Fibroblast of lung (primary cell): ENCODE measurements around the gene DCPS. TPM values are rescaled to one million over a fixed set of nuclear protein-coding genes. Genes with fewer than 3 reads are reported as not detected.

Experiments
- DNase-seq, 2 donors: peaks; one replicate each; pipeline versions ENCODE4 v3.0.0 to v3.0.0-alpha.2; 2010; ENCODE audit warnings: low read depth in 2 of 2
- H2AFZ ChIP-seq: 2 replicates; pipeline ENCODE4 v1.5.1; 2012; ENCODE audit warnings: low read length, control low read depth, inconsistent platforms
- H3K27ac ChIP-seq: 2 replicates; pipeline ENCODE4 v1.5.1; 2011; ENCODE audit warnings: low read length, control low read depth; ENCODE audit not compliant: insufficient read depth
- H3K27me3 ChIP-seq: 2 replicates; pipeline ENCODE4 v1.5.1; 2011; ENCODE audit warnings: mild to moderate bottlenecking, low read length; ENCODE audit not compliant: control insufficient read depth, insufficient read depth
- H3K36me3 ChIP-seq: 2 replicates; pipeline ENCODE4 v1.5.1; 2011; ENCODE audit warnings: low read length; ENCODE audit not compliant: control insufficient read depth, insufficient read depth
- H3K4me1 ChIP-seq: 2 replicates; pipeline ENCODE4 v1.5.1; 2011; ENCODE audit warnings: low read length; ENCODE audit not compliant: control insufficient read depth, insufficient read depth; ENCODE audit errors: extremely low read depth
- H3K4me2 ChIP-seq: 2 replicates; pipeline ENCODE4 v1.5.1; 2011; ENCODE audit warnings: low read length, control low read depth; ENCODE audit not compliant: insufficient read depth; ENCODE audit errors: extremely low read depth
- H3K4me3 ChIP-seq, 4 experiments: fragments of 200-600 bp in 1 of 4; sonication (generic) in 1 of 4; replicated peaks in 1 of 4; 2 replicates each; pipeline ENCODE4 v1.5.1; 2011 to 2016; ENCODE audit warnings: low read length in 4 of 4, low read depth in 3 of 4, mild to moderate bottlenecking in 3 of 4, control low read depth in 2 of 4, inconsistent platforms in 1 of 4, mixed read lengths in 1 of 4; ENCODE audit not compliant: insufficient read depth in 1 of 4; ENCODE audit errors: control extremely low read depth in 1 of 4
- H3K79me2 ChIP-seq: 2 replicates; pipeline ENCODE4 v1.5.1; 2012; ENCODE audit warnings: mild to moderate bottlenecking, low read length, inconsistent platforms; ENCODE audit not compliant: control insufficient read depth, insufficient read depth
- H3K9ac ChIP-seq: 2 replicates; pipeline ENCODE4 v1.5.1; 2011; ENCODE audit warnings: mild to moderate bottlenecking, low read length, control low read depth; ENCODE audit not compliant: insufficient read depth
- H3K9me3 ChIP-seq: 2 replicates; pipeline ENCODE4 v1.5.1; 2012; ENCODE audit warnings: low read depth, low read length; ENCODE audit not compliant: control insufficient read depth, insufficient read depth
- H4K20me1 ChIP-seq: 2 replicates; pipeline ENCODE4 v1.5.1; 2011; ENCODE audit warnings: low read length; ENCODE audit not compliant: control insufficient read depth, insufficient read depth; ENCODE audit errors: extremely low read depth
- CTCF ChIP-seq, 2 donors: IDR thresholded peaks in 1 of 2; conservative IDR thresholded peaks in 1 of 2; 1 replicate in 1 of 2; 2 replicates in 1 of 2; pipeline ENCODE4 v1.5.1; 2011 to 2012; ENCODE audit warnings: low read length in 2 of 2, control low read depth in 1 of 2, inconsistent platforms in 1 of 2, low read depth in 1 of 2, mild to moderate bottlenecking in 1 of 2
- EZH2 ChIP-seq: IDR thresholded peaks from 2 replicates; pipeline ENCODE4 v1.5.1; 2012; ENCODE audit warnings: low read length, control low read depth, mild to moderate bottlenecking; ENCODE audit errors: missing control alignments
- polyA plus RNA-seq, 2 donors: library from polyadenylated mRNA; depleted of rRNA in 1 of 2; stranded (reverse) in 1 of 2; unstranded in 1 of 2; fragments of >200 nt; gene quantifications; 2 replicates each; pipeline ENCODE4 v1.2.1, GENCODE V29; 2011 to 2012; ENCODE audit warnings: missing spikeins in 1 of 2
- total RNA-seq: library from RNA; depleted of rRNA; stranded (reverse); fragments of >200 nt; gene quantifications from 2 replicates; pipeline ENCODE4 v1.2.1, GENCODE V29; 2014

Gene DCPS
- total and polyA plus RNA-seq, 2 donors (not counting 1 experiment from before 2014, with no cell fraction given) = 13.0 to 22.7 TPM

- H3K4me3 ChIP-seq = no peak overlapping the region
- no peak for DNase-seq
- no peak overlapping the region for H3K4me2 ChIP-seq
- H3K4me1 ChIP-seq = no peaks in the 10 kb centered on the region
- TF ChIP-seq CTCF (conservative IDR thresholded peaks at IDR 0.05 in 1 of 2, IDR thresholded peaks at IDR 0.05 in 1 of 2; ENCODE audit: low read depth in 1 of 2, low read length in 2 of 2) (no peak), EZH2 (no peak)
- H2AFZ ChIP-seq = no peak overlapping the region
- no peak overlapping the region for H3K9ac ChIP-seq
- no peak overlapping the region for H3K27ac ChIP-seq
- no peaks in the 10 kb centered on the region for H4K20me1 ChIP-seq
- no peaks in the 10 kb centered on the region for H3K79me2 ChIP-seq
- H3K27me3 ChIP-seq = no peaks in the 10 kb centered on the region
- no peaks in the 10 kb centered on the region for H3K9me3 ChIP-seq
- H3K36me3 ChIP-seq = peaks cover 10% of the 10 kb centered on the region
These were observed 6.9 kb upstream of the DCPS start for GRCh38 chr11:126297004-126297403.

- no peak for DNase-seq
- peak overlapping the region; percentile 83 for H3K27ac ChIP-seq
- no peaks in the 10 kb centered on the region for H3K9me3 ChIP-seq
- TF ChIP-seq EZH2 = no peak
- no peak for TF ChIP-seq CTCF (conservative IDR thresholded peaks at IDR 0.05 in 1 of 2, IDR thresholded peaks at IDR 0.05 in 1 of 2; ENCODE audit: low read depth in 1 of 2, low read length in 2 of 2)
- H4K20me1 ChIP-seq = no peaks in the 10 kb centered on the region
- H3K27me3 ChIP-seq = no peaks in the 10 kb centered on the region
- H3K4me3 ChIP-seq = peak overlapping the region; percentile 69 to 87 (median 78)
- peaks cover 4% of the 10 kb centered on the region for H3K4me1 ChIP-seq
- peak overlapping the region; percentile 99 for H2AFZ ChIP-seq
- no peak overlapping the region for H3K9ac ChIP-seq
- H3K36me3 ChIP-seq = no peaks in the 10 kb centered on the region
- H3K4me2 ChIP-seq = peak overlapping the region; percentile 94
- H3K79me2 ChIP-seq = no peaks in the 10 kb centered on the region
These were observed 706 bp downstream of the DCPS start for GRCh38 chr11:126304457-126305075.

GRCh38 chr11:126305699-126306098 lies 1.8 kb downstream of the DCPS start:
- H3K27me3 ChIP-seq = no peaks in the 10 kb centered on the region
- H3K4me1 ChIP-seq = peaks cover 4% of the 10 kb centered on the region
- H3K4me2 ChIP-seq = no peak overlapping the region
- no peak overlapping the region for H3K4me3 ChIP-seq
- H3K9me3 ChIP-seq = no peaks in the 10 kb centered on the region
- no peak overlapping the region for H3K27ac ChIP-seq
- no peaks in the 10 kb centered on the region for H3K79me2 ChIP-seq
- DNase-seq = no peak
- no peak overlapping the region for H2AFZ ChIP-seq
- peaks cover 3% of the 10 kb centered on the region for H3K36me3 ChIP-seq
- H4K20me1 ChIP-seq = no peaks in the 10 kb centered on the region
- TF ChIP-seq EZH2 (no peak), CTCF (conservative IDR thresholded peaks at IDR 0.05 in 1 of 2, IDR thresholded peaks at IDR 0.05 in 1 of 2; ENCODE audit: low read depth in 1 of 2, low read length in 2 of 2) (no peak)
- H3K9ac ChIP-seq = no peak overlapping the region
